ENCODE data around the gene DPP6.
"Not testable (repeated sequence)": the region's sequence is repeated elsewhere in the genome, so short reads cannot be mapped to it uniquely, and the experiment has no call there.

DPP6 gene

GRCh38 chr7:154051643-154052529 lies at the start of gene DPP6:
TSS of gene DPP6 (plus strand) at chr7:154052398.
- not testable (repeated sequence) for DNase-seq

- not testable (repeated sequence) for DNase-seq
Measured at GRCh38 chr7:154009423-154009911, 42.7 kb upstream of the DPP6 start.

GRCh38 chr7:154010726-154011568 lies 41.3 kb upstream of the DPP6 start:
- DNase-seq: not testable (repeated sequence)

- DNase-seq: not testable (repeated sequence)
Measured at GRCh38 chr7:154012800-154013199, 39.4 kb upstream of the DPP6 start.

GRCh38 chr7:154015636-154016035 lies 36.6 kb upstream of the DPP6 start:
- not testable (repeated sequence) for DNase-seq

- DNase-seq: not testable (repeated sequence)
Measured at GRCh38 chr7:154018354-154018753, 33.8 kb upstream of the DPP6 start.

GRCh38 chr7:154027805-154028204 lies 24.4 kb upstream of the DPP6 start:
- DNase-seq: not testable (repeated sequence)

GRCh38 chr7:154030476-154031080 lies 21.6 kb upstream of the DPP6 start:
- DNase-seq: not testable (repeated sequence)

GRCh38 chr7:154039466-154040165 lies 12.6 kb upstream of the DPP6 start:
- DNase-seq: not testable (repeated sequence)

- not testable (repeated sequence) for DNase-seq
Measured at GRCh38 chr7:154050394-154050793, 1.8 kb upstream of the DPP6 start.

GRCh38 chr7:154051006-154051642 lies 1.1 kb upstream of the DPP6 start:
- DNase-seq: not testable (repeated sequence)

- not testable (repeated sequence) for DNase-seq
Measured at GRCh38 chr7:154052530-154053252, 493 bp downstream of the DPP6 start.

GRCh38 chr7:154053466-154054312 lies 1.5 kb downstream of the DPP6 start:
- not testable (repeated sequence) for DNase-seq

- not testable (repeated sequence) for DNase-seq
Measured at GRCh38 chr7:154054664-154055063, 2.5 kb downstream of the DPP6 start.

GRCh38 chr7:154055491-154056106 lies 3.4 kb downstream of the DPP6 start:
- DNase-seq: not testable (repeated sequence)

- not testable (repeated sequence) for DNase-seq
Measured at GRCh38 chr7:154058783-154059182, 6.6 kb downstream of the DPP6 start.

GRCh38 chr7:154060551-154060950 lies 8.4 kb downstream of the DPP6 start:
- DNase-seq: not testable (repeated sequence)

- not testable (repeated sequence) for DNase-seq
Measured at GRCh38 chr7:154071833-154072232, 19.6 kb downstream of the DPP6 start.

- not testable (repeated sequence) for DNase-seq
Measured at GRCh38 chr7:154072395-154073181, 20.4 kb downstream of the DPP6 start.

Measured in GF-D8 (cell line).